ENCODE results near the gene SPACA7.

The SPACA7 gene

GRCh38 chr13:112446347-112446861 is 70.2 kb downstream of the SPACA7 start:
- Histone ChIP-seq H3K4me2 (no peak overlapping the region), H3K36me3 (ENCODE audit: insufficient read depth) (no peaks in the 10 kb centered on the region), H3K27me3 (ENCODE audit: insufficient read depth, low read depth) (peaks cover 8% of the 10 kb centered on the region), H3K27ac (no peak overlapping the region), H3K9ac (no peak overlapping the region), H3K4me3 (IDR thresholded peaks at IDR 0.05; ENCODE audit: insufficient read depth, low read depth, low read length) (no peak overlapping the region), H3K79me2 (ENCODE audit: insufficient read depth, low read depth) (no peaks in the 10 kb centered on the region), H3K4me1 (ENCODE audit: low read depth, poor library complexity, severe bottlenecking) (no peaks in the 10 kb centered on the region), H4K20me1 (ENCODE audit: insufficient read depth) (no peaks in the 10 kb centered on the region), H2AFZ (ENCODE audit: low read depth) (no peak overlapping the region)
- no peak for TF ChIP-seq CTCF (conservative IDR thresholded peaks at IDR 0.05; ENCODE audit: low read depth, low read length)

- H3K9ac ChIP-seq: no peak overlapping the region
- no peaks in the 10 kb centered on the region for H4K20me1 ChIP-seq (ENCODE audit: insufficient read depth)
- no peaks in the 10 kb centered on the region for H3K4me1 ChIP-seq (ENCODE audit: low read depth, poor library complexity, severe bottlenecking)
- H3K36me3 ChIP-seq (ENCODE audit: insufficient read depth): no peaks in the 10 kb centered on the region
- H3K79me2 ChIP-seq (ENCODE audit: insufficient read depth, low read depth): no peaks in the 10 kb centered on the region
- H3K27me3 ChIP-seq (ENCODE audit: insufficient read depth, low read depth): peaks cover 8% of the 10 kb centered on the region
- H3K4me2 ChIP-seq: no peak overlapping the region
- no peak for TF ChIP-seq CTCF (conservative IDR thresholded peaks at IDR 0.05; ENCODE audit: low read depth, low read length)
- no peak overlapping the region for H3K4me3 ChIP-seq (IDR thresholded peaks at IDR 0.05; ENCODE audit: insufficient read depth, low read depth, low read length)
- no peak overlapping the region for H3K27ac ChIP-seq
- H2AFZ ChIP-seq (ENCODE audit: low read depth): no peak overlapping the region
Observed at GRCh38 chr13:112446867-112447266, 70.7 kb downstream of the SPACA7 start.

GRCh38 chr13:112447306-112447705 is 71.2 kb downstream of the SPACA7 start:
- TF ChIP-seq CTCF (conservative IDR thresholded peaks at IDR 0.05; ENCODE audit: low read depth, low read length): no peak
- no peaks in the 10 kb centered on the region for H3K79me2 ChIP-seq (ENCODE audit: insufficient read depth, low read depth)
- no peak overlapping the region for H3K4me3 ChIP-seq (IDR thresholded peaks at IDR 0.05; ENCODE audit: insufficient read depth, low read depth, low read length)
- H3K9ac ChIP-seq: no peak overlapping the region
- peaks cover 8% of the 10 kb centered on the region for H3K27me3 ChIP-seq (ENCODE audit: insufficient read depth, low read depth)
- H3K4me1 ChIP-seq (ENCODE audit: low read depth, poor library complexity, severe bottlenecking): no peaks in the 10 kb centered on the region
- H2AFZ ChIP-seq (ENCODE audit: low read depth): no peak overlapping the region
- H3K36me3 ChIP-seq (ENCODE audit: insufficient read depth): no peaks in the 10 kb centered on the region
- H3K27ac ChIP-seq: no peak overlapping the region
- H3K4me2 ChIP-seq: no peak overlapping the region
- H4K20me1 ChIP-seq (ENCODE audit: insufficient read depth): no peaks in the 10 kb centered on the region

- Histone ChIP-seq H3K4me2 (no peak overlapping the region), H3K79me2 (ENCODE audit: insufficient read depth, low read depth) (no peaks in the 10 kb centered on the region), H3K9ac (no peak overlapping the region), H4K20me1 (ENCODE audit: insufficient read depth) (no peaks in the 10 kb centered on the region), H3K36me3 (ENCODE audit: insufficient read depth) (no peaks in the 10 kb centered on the region), H3K4me3 (IDR thresholded peaks at IDR 0.05; ENCODE audit: insufficient read depth, low read depth, low read length) (no peak overlapping the region), H2AFZ (ENCODE audit: low read depth) (no peak overlapping the region), H3K27me3 (ENCODE audit: insufficient read depth, low read depth) (peaks cover 8% of the 10 kb centered on the region), H3K4me1 (ENCODE audit: low read depth, poor library complexity, severe bottlenecking) (no peaks in the 10 kb centered on the region), H3K27ac (no peak overlapping the region)
- TF ChIP-seq CTCF (conservative IDR thresholded peaks at IDR 0.05; ENCODE audit: low read depth, low read length): no peak
Observed at GRCh38 chr13:112447761-112448603, 71.8 kb downstream of the SPACA7 start.

Data from KMS-11 (cell line).